Measurements from ENCODE around the gene NES. TPM values are rescaled to one million over a fixed set of nuclear protein-coding genes. Genes with fewer than 3 reads are reported as not detected.
A peak's percentile ranks its signal among the peaks of the same experiment; 100 is the strongest.

Gene NES
- polyA plus RNA-seq, 2 of the 4 experiments (the other 2 are of a cell fraction): 0.57 to 2.1 TPM

- FAIRE-seq: no peak
- WGBS (ENCODE audit: missing lambda C conversion rate): 1% methylated on average over 25 of the region's 38 CpGs
- TF ChIP-seq, protein P1, sequence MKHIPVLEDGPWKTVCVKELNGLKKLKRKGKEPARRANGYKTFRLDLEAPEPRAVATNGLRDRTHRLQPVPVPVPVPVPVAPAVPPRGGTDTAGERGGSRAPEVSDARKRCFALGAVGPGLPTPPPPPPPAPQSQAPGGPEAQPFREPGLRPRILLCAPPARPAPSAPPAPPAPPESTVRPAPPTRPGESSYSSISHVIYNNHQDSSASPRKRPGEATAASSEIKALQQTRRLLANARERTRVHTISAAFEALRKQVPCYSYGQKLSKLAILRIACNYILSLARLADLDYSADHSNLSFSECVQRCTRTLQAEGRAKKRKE (CRISPR knock-in tag; IDR thresholded peaks at IDR 0.05; ENCODE audit: low read depth): no peak
- TF ChIP-seq RFX5 (IDR thresholded peaks at IDR 0.05) (no peak), FOXS1 (CRISPR knock-in tag; IDR thresholded peaks at IDR 0.05) (no peak), HEYL (CRISPR knock-in tag; IDR thresholded peaks at IDR 0.05) (no peak), EHF (CRISPR knock-in tag; IDR thresholded peaks at IDR 0.05) (0 out of 2 replicates have a peak, but pooled peaks have one; percentile 28), JUN (IDR thresholded peaks at IDR 0.05) (peak; percentile 72 to 96; a peak in 4 of 5 replicates), EHMT2 (IDR thresholded peaks at IDR 0.05; ENCODE audit: low read depth) (no peak), SREBF2 (IDR thresholded peaks at IDR 0.05) (no peak), RNF2 (IDR thresholded peaks at IDR 0.05; ENCODE audit: borderline replicate concordance, low read depth) (no peak), NR3C1 (IDR thresholded peaks at IDR 0.05) (no peak), HOXB13 (CRISPR knock-in tag; IDR thresholded peaks at IDR 0.05; ENCODE audit: low read depth) (peak; percentile 67; the same call in 1 of the 2 replicates), EP300 (IDR thresholded peaks at IDR 0.05) (peak in 1 of 2 experiments; percentile 62; a peak in 2 of 5 replicates), HDAC2 (IDR thresholded peaks at IDR 0.05) (no peak), ZC3H11A (IDR thresholded peaks at IDR 0.05) (no peak), NPAS2 (CRISPR knock-in tag; IDR thresholded peaks at IDR 0.05; ENCODE audit: borderline replicate concordance) (peak; percentile 72; the same call in 1 of the 2 replicates), CEBPB (IDR thresholded peaks at IDR 0.05) (no peak), BHLHE40 (IDR thresholded peaks at IDR 0.05; ENCODE audit: low read depth, low read length) (peak; percentile 86), MAZ (IDR thresholded peaks at IDR 0.05; ENCODE audit: borderline replicate concordance, low read depth, low read length) (0 out of 2 replicates have a peak, but pooled peaks have one; percentile 76), POLR2AphosphoS2 (conservative IDR thresholded peaks at IDR 0.05; ENCODE audit: low read length) (0 out of 2 replicates have a peak, but pooled peaks have one; percentile 74), PBX3 (IDR thresholded peaks at IDR 0.05) (no peak), ZSCAN20 (CRISPR knock-in tag; IDR thresholded peaks at IDR 0.05) (no peak), KDM1A (IDR thresholded peaks at IDR 0.05; ENCODE audit: low read depth) (peak; percentile 96), SMC3 (IDR thresholded peaks at IDR 0.05) (peak; percentile 96), MAFK (IDR thresholded peaks at IDR 0.05; ENCODE audit: partially characterized antibody) (peak; percentile 7), BCL3 (IDR thresholded peaks at IDR 0.05) (no peak; the same call in 2 of the 3 replicates), POLR2A (IDR thresholded peaks at IDR 0.05; ENCODE audit: low read length) (peak; percentile 44; the same call in 1 of the 2 replicates), FOSB (CRISPR knock-in tag; IDR thresholded peaks at IDR 0.05) (peak; percentile 90), RAD21 (conservative IDR thresholded peaks at IDR 0.05 in 1 of 2, IDR thresholded peaks at IDR 0.05 in 1 of 2) (peak; percentile 78 to 91), HOXA7 (CRISPR knock-in tag; IDR thresholded peaks at IDR 0.05) (peak; percentile 87; the same call in 1 of the 2 replicates), RCOR1 (IDR thresholded peaks at IDR 0.05; ENCODE audit: low read depth, low read length) (no peak), CBX2 (IDR thresholded peaks at IDR 0.05; ENCODE audit: borderline replicate concordance, low read depth) (no peak)
- TF ChIP-seq, protein P2, sequence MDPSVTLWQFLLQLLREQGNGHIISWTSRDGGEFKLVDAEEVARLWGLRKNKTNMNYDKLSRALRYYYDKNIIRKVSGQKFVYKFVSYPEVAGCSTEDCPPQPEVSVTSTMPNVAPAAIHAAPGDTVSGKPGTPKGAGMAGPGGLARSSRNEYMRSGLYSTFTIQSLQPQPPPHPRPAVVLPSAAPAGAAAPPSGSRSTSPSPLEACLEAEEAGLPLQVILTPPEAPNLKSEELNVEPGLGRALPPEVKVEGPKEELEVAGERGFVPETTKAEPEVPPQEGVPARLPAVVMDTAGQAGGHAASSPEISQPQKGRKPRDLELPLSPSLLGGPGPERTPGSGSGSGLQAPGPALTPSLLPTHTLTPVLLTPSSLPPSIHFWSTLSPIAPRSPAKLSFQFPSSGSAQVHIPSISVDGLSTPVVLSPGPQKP (IDR thresholded peaks at IDR 0.05; ENCODE audit: low read depth, low read length): no peak
- TF ChIP-seq, protein P3, sequence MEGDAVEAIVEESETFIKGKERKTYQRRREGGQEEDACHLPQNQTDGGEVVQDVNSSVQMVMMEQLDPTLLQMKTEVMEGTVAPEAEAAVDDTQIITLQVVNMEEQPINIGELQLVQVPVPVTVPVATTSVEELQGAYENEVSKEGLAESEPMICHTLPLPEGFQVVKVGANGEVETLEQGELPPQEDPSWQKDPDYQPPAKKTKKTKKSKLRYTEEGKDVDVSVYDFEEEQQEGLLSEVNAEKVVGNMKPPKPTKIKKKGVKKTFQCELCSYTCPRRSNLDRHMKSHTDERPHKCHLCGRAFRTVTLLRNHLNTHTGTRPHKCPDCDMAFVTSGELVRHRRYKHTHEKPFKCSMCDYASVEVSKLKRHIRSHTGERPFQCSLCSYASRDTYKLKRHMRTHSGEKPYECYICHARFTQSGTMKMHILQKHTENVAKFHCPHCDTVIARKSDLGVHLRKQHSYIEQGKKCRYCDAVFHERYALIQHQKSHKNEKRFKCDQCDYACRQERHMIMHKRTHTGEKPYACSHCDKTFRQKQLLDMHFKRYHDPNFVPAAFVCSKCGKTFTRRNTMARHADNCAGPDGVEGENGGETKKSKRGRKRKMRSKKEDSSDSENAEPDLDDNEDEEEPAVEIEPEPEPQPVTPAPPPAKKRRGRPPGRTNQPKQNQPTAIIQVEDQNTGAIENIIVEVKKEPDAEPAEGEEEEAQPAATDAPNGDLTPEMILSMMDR (IDR thresholded peaks at IDR 0.05): peak; percentile 99
Observed at GRCh38 chr1:156659988-156660751, 17.0 kb downstream of the NES start.

More at GRCh38 chr1:156659988-156660751, 17.0 kb downstream of the NES start:
- Histone ChIP-seq H3K4me3 (peak overlapping the region; percentile 77), H3K4me2 (peak overlapping the region; percentile 100), H3K4me1 (peaks cover 65% of the 10 kb centered on the region), H3K27ac (peak overlapping the region; percentile 97), H3K9me3 (no peaks in the 10 kb centered on the region)
- CTCF ChIA-PET: interaction anchor here (0.7 to 15.2 kb wide), 38 partner anchors 10 to 268 kb away, joined by 3 to 402 read pairs (median 4); partner anchors contain the start of genes BCAN, CRABP2, HAPLN2 and LRRC71
- ATAC-seq (peak; percentile 70 to 83), DNase-seq (ENCODE audit: low read depth in 1 of 2, low spot score in 1 of 2) (peak; percentile 98)
- POLR2A ChIA-PET: interaction anchor here (1.5 to 1.6 kb wide), 2 partner anchors 29 to 68 kb away, joined by 7 to 10 read pairs; partner anchors contain the start of genes ISG20L2 and METTL25B

All from A549 (cell line).